NB4 (cell line): ENCODE data around the gene LZTS2.

Experiments
- DNase-seq: peaks from one replicate; pipeline ENCODE4 v3.0.0; 2010; ENCODE audit warnings: low read depth
- H3K4me3 ChIP-seq: one replicate; pipeline ENCODE4 v1.5.1; 2011; ENCODE audit warnings: mild to moderate bottlenecking, low read depth, low read length, moderate library complexity
- MAX ChIP-seq: IDR thresholded peaks from 2 replicates; pipeline ENCODE4 v1.6.1; 2011; ENCODE audit warnings: low read depth, low read length
- MYC ChIP-seq: IDR thresholded peaks from 2 replicates; pipeline ENCODE4 v1.6.1; 2011; ENCODE audit warnings: low read depth, low read length
- POLR2A ChIP-seq: IDR thresholded peaks from 2 replicates; pipeline ENCODE4 v1.6.1; 2011; ENCODE audit warnings: mild to moderate bottlenecking; ENCODE audit not compliant: insufficient read length; ENCODE audit errors: extremely low read depth
- TF ChIP-seq, protein P1 (sequence below): IDR thresholded peaks from one replicate; pipeline ENCODE4 v1.5.1; 2012; ENCODE audit warnings: low read depth, low read length

LZTS2 gene

GRCh38 chr10:101035314-101035713 lies 35.7 kb downstream of the LZTS2 start:
- TF ChIP-seq POLR2A (no peak), MAX (no peak), MYC (no peak)
- TF ChIP-seq, protein P1, sequence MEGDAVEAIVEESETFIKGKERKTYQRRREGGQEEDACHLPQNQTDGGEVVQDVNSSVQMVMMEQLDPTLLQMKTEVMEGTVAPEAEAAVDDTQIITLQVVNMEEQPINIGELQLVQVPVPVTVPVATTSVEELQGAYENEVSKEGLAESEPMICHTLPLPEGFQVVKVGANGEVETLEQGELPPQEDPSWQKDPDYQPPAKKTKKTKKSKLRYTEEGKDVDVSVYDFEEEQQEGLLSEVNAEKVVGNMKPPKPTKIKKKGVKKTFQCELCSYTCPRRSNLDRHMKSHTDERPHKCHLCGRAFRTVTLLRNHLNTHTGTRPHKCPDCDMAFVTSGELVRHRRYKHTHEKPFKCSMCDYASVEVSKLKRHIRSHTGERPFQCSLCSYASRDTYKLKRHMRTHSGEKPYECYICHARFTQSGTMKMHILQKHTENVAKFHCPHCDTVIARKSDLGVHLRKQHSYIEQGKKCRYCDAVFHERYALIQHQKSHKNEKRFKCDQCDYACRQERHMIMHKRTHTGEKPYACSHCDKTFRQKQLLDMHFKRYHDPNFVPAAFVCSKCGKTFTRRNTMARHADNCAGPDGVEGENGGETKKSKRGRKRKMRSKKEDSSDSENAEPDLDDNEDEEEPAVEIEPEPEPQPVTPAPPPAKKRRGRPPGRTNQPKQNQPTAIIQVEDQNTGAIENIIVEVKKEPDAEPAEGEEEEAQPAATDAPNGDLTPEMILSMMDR: no peak
- DNase-seq: no peak
- no peak overlapping the region for H3K4me3 ChIP-seq

DNA sequence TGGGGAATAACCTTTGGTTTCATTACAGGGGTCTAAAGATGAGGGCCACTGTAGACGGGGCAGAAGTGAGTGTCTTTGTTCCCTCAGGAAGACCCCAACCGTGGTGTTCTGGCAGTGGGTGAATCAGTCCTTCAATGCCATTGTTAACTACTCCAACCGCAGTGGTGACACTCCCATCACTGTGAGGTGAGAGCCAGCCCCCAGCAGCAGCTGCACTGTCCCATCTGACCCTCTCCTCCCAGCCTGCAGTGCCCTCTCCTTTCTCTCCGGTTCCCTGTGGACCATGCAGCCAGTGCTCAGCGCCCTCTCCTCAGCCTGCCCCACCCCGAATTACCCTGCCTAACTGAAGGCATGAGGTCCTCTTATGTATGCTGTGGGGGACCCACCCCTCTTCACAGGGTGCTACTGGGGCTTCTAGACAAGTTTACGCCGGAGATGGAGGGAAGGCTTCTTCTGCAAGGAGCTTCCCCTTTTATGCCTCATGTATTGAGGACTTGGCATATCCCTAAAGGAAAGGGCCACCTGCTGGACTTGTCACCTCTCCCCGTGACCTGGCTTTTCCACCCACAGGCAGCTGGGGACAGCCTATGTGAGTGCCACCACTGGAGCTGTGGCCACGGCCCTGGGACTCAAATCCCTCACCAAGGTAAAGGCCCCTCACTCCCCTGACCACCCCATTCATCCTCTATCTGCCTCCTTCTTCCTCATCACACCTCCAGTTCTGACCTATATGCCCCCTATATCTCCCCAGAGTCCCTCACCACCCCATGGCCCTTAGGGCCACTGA lies 36.5 kb downstream of the LZTS2 start:
- no peak overlapping the region for H3K4me3 ChIP-seq
- TF ChIP-seq, protein P1: no peak
- no peak for TF ChIP-seq MYC
- TF ChIP-seq POLR2A: no peak
- TF ChIP-seq MAX: no peak
- DNase-seq: no peak

- H3K4me3 ChIP-seq: no peak overlapping the region
- TF ChIP-seq POLR2A: no peak
- no peak for TF ChIP-seq MAX
- no peak for TF ChIP-seq MYC
- TF ChIP-seq, protein P1: no peak
- DNase-seq: no peak
These were observed 37.1 kb downstream of the LZTS2 start for GRCh38 chr10:101036726-101037125.

DNA sequence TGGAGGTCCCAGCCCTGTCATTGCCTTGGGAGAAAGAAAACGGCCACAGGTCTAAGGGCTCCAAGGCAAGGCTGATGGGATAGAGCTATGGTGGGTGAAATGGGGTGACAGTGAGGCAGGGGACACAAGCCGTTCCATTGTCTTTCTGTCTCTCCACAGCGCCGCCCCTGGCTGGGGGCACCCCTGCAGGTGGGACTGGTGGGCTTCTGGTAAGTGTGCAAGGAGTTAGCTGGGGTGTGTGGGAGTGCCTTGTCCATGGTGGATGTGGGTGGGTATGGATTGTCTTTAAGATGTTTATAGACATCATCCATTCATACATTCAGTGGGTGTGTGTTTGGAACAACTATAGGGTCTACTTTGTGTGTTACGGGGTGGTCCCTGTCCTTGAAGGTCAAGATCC lies 38.9 kb downstream of the LZTS2 start:
- no peak for DNase-seq
- TF ChIP-seq, protein P1: no peak
- no peak for TF ChIP-seq MAX
- TF ChIP-seq POLR2A: no peak
- no peak for TF ChIP-seq MYC
- H3K4me3 ChIP-seq: no peak overlapping the region

GRCh38 chr10:101040061-101040460 lies 40.5 kb downstream of the LZTS2 start:
- no peak overlapping the region for H3K4me3 ChIP-seq
- TF ChIP-seq MYC: no peak
- no peak for DNase-seq

GRCh38 chr10:101040851-101041250 lies 41.2 kb downstream of the LZTS2 start:
- H3K4me3 ChIP-seq: no peak overlapping the region
- DNase-seq: no peak
- TF ChIP-seq MAX (no peak), MYC (no peak), POLR2A (no peak)
- TF ChIP-seq, protein P1: no peak
